Spleen (tissue), 7 donors: ENCODE data around the gene CAMK2G.

Source experiments
- POLR2A ChIP-seq, 3 donors: fragments of 450-650 bp; IDR thresholded peaks; one replicate each; pipeline ENCODE4 v1.5.1; 2017; ENCODE audit warnings: antibody characterized with exemption in 3 of 3, mild to moderate bottlenecking in 1 of 3
- TF ChIP-seq, protein P1 (sequence below), 11 experiments: fragments of 200-600 bp in 7 of 11; fragments of 450-650 bp in 4 of 11; sonication (generic) in 4 of 11; IDR thresholded peaks in 8 of 11; conservative IDR thresholded peaks in 3 of 11; 1 replicate in 7 of 11; 2 replicates in 4 of 11; pipeline versions ENCODE4 v1.4.0 to v1.8.0; 2016 to 2021; ENCODE audit warnings: antibody characterized with exemption in 11 of 11, inconsistent platforms in 4 of 11, mild to moderate bottlenecking in 1 of 11
- donor health status: DM: no; HTN: no; CAD: no; lungs with moderate emphysema.
- donor health status: DM: no; HTN: no; CAD: no.
- donor health status: DM: no; HTN: no; CAD: no.

DNA sequence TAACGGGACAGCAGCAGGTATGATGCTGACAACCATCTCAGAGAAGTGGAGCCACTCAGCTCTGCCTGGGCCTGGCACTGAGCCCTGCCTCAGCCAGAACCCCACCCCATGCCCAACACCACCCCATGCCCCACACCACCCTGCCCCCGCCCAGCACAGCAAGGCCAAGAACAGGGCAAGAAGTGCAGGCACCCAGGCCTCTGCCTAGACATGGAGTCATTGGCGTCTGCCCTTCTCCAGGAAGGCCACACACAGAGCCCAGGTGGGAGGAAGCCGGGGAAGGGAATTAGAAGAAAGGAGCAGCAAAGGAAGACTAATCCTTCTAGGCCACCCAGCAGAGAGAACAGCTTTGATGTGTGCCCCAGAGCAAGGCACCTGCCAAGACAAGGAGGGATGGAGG lies 18.9 kb downstream of the CAMK2G start:
- TF ChIP-seq, protein P1, sequence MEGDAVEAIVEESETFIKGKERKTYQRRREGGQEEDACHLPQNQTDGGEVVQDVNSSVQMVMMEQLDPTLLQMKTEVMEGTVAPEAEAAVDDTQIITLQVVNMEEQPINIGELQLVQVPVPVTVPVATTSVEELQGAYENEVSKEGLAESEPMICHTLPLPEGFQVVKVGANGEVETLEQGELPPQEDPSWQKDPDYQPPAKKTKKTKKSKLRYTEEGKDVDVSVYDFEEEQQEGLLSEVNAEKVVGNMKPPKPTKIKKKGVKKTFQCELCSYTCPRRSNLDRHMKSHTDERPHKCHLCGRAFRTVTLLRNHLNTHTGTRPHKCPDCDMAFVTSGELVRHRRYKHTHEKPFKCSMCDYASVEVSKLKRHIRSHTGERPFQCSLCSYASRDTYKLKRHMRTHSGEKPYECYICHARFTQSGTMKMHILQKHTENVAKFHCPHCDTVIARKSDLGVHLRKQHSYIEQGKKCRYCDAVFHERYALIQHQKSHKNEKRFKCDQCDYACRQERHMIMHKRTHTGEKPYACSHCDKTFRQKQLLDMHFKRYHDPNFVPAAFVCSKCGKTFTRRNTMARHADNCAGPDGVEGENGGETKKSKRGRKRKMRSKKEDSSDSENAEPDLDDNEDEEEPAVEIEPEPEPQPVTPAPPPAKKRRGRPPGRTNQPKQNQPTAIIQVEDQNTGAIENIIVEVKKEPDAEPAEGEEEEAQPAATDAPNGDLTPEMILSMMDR (IDR thresholded peaks at IDR 0.05 in 8 of 11, conservative IDR thresholded peaks at IDR 0.05 in 3 of 11): no peak
- TF ChIP-seq POLR2A (IDR thresholded peaks at IDR 0.05): no peak
